B cell (primary cell): ENCODE measurements around the gene UNC13D. TPM values are rescaled to one million over a fixed set of nuclear protein-coding genes. Genes with fewer than 3 reads are reported as not detected.

Experiments used
- ATAC-seq: fragments of 200-7000 bp; cut with Tn5 transposase; one replicate; pipeline ENCODE4 v1.10.0; 2021; ENCODE audit warnings: low read depth, mild to moderate bottlenecking, moderate number of reproducible peaks, moderate library complexity
- CTCF ChIA-PET: fragments of 350-600 bp; sonication (Branson Sonifier 250); formaldehyde crosslinking; loops from one replicate; lab custom pipeline; 2021; ENCODE audit warnings: antibody characterized with exemption, inconsistent platforms; lab: Charles Lee
- POLR2A ChIA-PET: fragments of 350-600 bp; sonication (Branson Sonifier 250); formaldehyde crosslinking; loops from one replicate; lab custom pipeline; 2021; ENCODE audit warnings: antibody characterized with exemption; lab: Charles Lee
- DNase-seq: peaks from one replicate; pipeline ENCODE4 v3.0.0; 2013
- H2AFZ ChIP-seq: 2 replicates; pipeline ENCODE4 v1.6.1; 2012; ENCODE audit warnings: mild to moderate bottlenecking, low read depth, low read length; ENCODE audit not compliant: insufficient read depth, poor library complexity, severe bottlenecking
- H3K27ac ChIP-seq, 2 donors: 1 replicate in 1 of 2; 2 replicates in 1 of 2; pipeline ENCODE4 v1.5.1; 2012 to 2013; ENCODE audit warnings: low read length in 2 of 2, mild to moderate bottlenecking in 2 of 2, moderate library complexity in 1 of 2
- H3K27me3 ChIP-seq, 4 experiments: fragments of 200-600 bp in 1 of 4; sonication (generic) in 1 of 4; replicated peaks in 1 of 4; 1 replicate in 2 of 4; 2 replicates in 2 of 4; pipeline versions ENCODE4 v1.6.1 to v1.7.0; 2013 to 2016; ENCODE audit warnings: low read length in 3 of 4, mild to moderate bottlenecking in 2 of 4, mixed read lengths in 1 of 4, moderate library complexity in 1 of 4; ENCODE audit not compliant: insufficient read depth in 4 of 4, control insufficient read depth in 3 of 4; ENCODE audit errors: control extremely low read depth in 1 of 4
- H3K36me3 ChIP-seq, 2 experiments: replicated peaks in 1 of 2; 1 replicate in 1 of 2; 2 replicates in 1 of 2; pipeline versions ENCODE4 v1.6.1 to v1.7.1; 2013; ENCODE audit warnings: low read length in 1 of 2; ENCODE audit not compliant: insufficient read depth in 2 of 2, control insufficient read depth in 1 of 2; ENCODE audit errors: control extremely low read depth in 1 of 2, extremely low read depth in 1 of 2
- H3K4me1 ChIP-seq, 2 donors: fragments of 200-600 bp in 1 of 2; sonication (generic) in 1 of 2; 1 replicate in 1 of 2; 2 replicates in 1 of 2; pipeline versions ENCODE4 v1.5.1 to v1.6.1; 2013 to 2017; ENCODE audit warnings: low read length in 2 of 2; ENCODE audit not compliant: control insufficient read depth in 2 of 2, insufficient read depth in 2 of 2
- H3K4me2 ChIP-seq: replicated peaks from 2 replicates; pipeline ENCODE3; 2012; ENCODE audit warnings: mild to moderate bottlenecking, low read depth, low read length; ENCODE audit not compliant: poor library complexity, severe bottlenecking
- H3K4me3 ChIP-seq, 5 experiments: fragments of 200-600 bp in 1 of 5; sonication (generic) in 1 of 5; 1 replicate in 3 of 5; 2 replicates in 2 of 5; pipeline versions ENCODE4 v1.5.1 to v1.7.0; 2011 to 2016; ENCODE audit warnings: low read length in 4 of 5, mild to moderate bottlenecking in 4 of 5, low read depth in 2 of 5, control low read depth in 1 of 5, moderate library complexity in 1 of 5; ENCODE audit not compliant: insufficient read depth in 1 of 5; ENCODE audit errors: control extremely low read depth in 1 of 5, extremely low read depth in 1 of 5
- H3K79me2 ChIP-seq: fragments of 200-600 bp; sonication (generic); one replicate; pipeline ENCODE4 v1.6.0; 2016; ENCODE audit warnings: low read length; ENCODE audit not compliant: control insufficient read depth, insufficient read depth
- H3K9ac ChIP-seq: fragments of 200-600 bp; sonication (generic); 2 replicates; pipeline ENCODE4 v1.6.1; 2017; ENCODE audit warnings: mild to moderate bottlenecking, low read length, moderate library complexity
- H3K9me3 ChIP-seq, 3 donors: one replicate each; pipeline versions ENCODE4 v1.6.1 to v1.7.1; 2013; ENCODE audit warnings: low read length in 2 of 3; ENCODE audit not compliant: control insufficient read depth in 2 of 3, insufficient read depth in 1 of 3; ENCODE audit errors: control extremely low read depth in 1 of 3
- H4K20me1 ChIP-seq: 2 replicates; pipeline ENCODE4 v1.6.0; 2012; ENCODE audit warnings: mild to moderate bottlenecking, low read length; ENCODE audit not compliant: insufficient read depth, control insufficient read depth, poor library complexity, severe bottlenecking
- H3K27ac Mint-ChIP-seq: one replicate; pipeline ENCODE4 v1.8.0; 2021; ENCODE audit warnings: mixed read lengths
- H3K27me3 Mint-ChIP-seq: one replicate; pipeline ENCODE4 v1.8.0; 2021; ENCODE audit warnings: mixed read lengths
- H3K4me1 Mint-ChIP-seq: one replicate; pipeline ENCODE4 v1.8.0; 2021; ENCODE audit warnings: mixed read lengths
- H3K4me3 Mint-ChIP-seq: one replicate; pipeline ENCODE4 v1.8.0; 2021; ENCODE audit warnings: mixed read lengths
- H3K9me3 Mint-ChIP-seq: one replicate; pipeline ENCODE4 v1.8.0; 2022; ENCODE audit warnings: mixed read lengths; ENCODE audit not compliant: insufficient read depth
- EZH2 ChIP-seq: IDR thresholded peaks from 2 replicates; pipeline ENCODE4 v1.6.1; 2012; ENCODE audit warnings: borderline replicate concordance, low read depth, mild to moderate bottlenecking, moderate library complexity, low read length; ENCODE audit not compliant: insufficient read depth, poor library complexity, severe bottlenecking
- WGBS: methylation state at CpG from one replicate; pipeline ENCODE4 v1.1.5; 2013; ENCODE audit warnings: missing lambda C conversion rate; ENCODE audit not compliant: insufficient coverage; 5-methylcytosine and 5-hydroxymethylcytosine counted together
- intact Hi-C: fragments of 100-400 bp; cut with micrococcal nuclease; formaldehyde crosslinking; loops from one replicate; pipeline ENCODE4 v1.10.0; 2022
- polyA plus RNA-seq: library from polyadenylated mRNA; depleted of rRNA; stranded (reverse); fragments of >200 nt; gene quantifications from 2 replicates; pipeline ENCODE4 v1.2.3, GENCODE V29; 2012
- total RNA-seq, 2 donors: library from RNA; stranded (reverse); fragments of 120-200 nt in 1 of 2; gene quantifications; 1 replicate in 1 of 2; 2 replicates in 1 of 2; pipeline versions ENCODE4 v1.2.3 to v1.2.4, GENCODE V29; 2013 to 2022
- TF ChIP-seq, protein P1 (sequence below): fragments of 200-600 bp; IDR thresholded peaks from one replicate; pipeline ENCODE4 v1.8.0; 2022; ENCODE audit warnings: antibody characterized with exemption, mild to moderate bottlenecking

The UNC13D gene
- total and polyA plus RNA-seq, 2 donors (not counting 1 experiment from before 2014, with no cell fraction given): 101 to 107 TPM

DNA sequence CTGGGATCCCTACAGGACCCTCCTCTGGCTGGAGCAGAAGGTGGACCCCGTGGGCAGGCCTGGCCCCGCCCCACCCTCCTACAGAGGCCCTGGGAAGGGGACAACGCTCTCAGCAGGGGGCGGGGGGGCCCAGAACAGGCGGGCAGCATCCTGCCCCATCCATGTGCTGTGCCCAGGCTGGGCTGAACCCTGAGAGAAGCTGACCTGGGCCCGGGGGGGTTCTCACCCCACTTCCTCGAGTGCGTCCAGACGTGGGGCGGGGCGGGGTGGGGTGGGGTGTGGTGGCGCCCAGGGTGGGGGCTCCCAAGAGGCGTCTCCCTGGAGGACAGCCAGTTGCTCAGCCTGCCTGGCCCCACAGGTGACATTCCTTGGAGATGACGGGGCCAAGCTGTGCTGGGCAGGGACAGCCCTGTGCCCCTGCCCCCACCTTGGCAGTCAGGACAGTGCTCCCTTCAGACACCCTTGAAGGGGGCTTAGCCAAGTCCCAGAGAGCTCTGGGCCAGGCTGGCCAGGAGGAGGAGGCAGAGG is 390 bp upstream of the UNC13D start:
- POLR2A ChIA-PET: interaction anchor here (0.5 to 4.5 kb wide), 10 partner anchors 11 to 644 kb away, joined by 3 to 82 read pairs (median 8); partner anchors contain the start of genes MRPL38, TRIM65, UNK and WBP2
- Histone ChIP-seq H2AFZ (peak overlapping the region; percentile 95), H3K9me3 (no peaks in the 10 kb centered on the region), H3K4me3 (peak overlapping the region in 4 of 5 experiments; percentile 72 to 86 (median 78)), H3K36me3 (peaks cover 2 to 56% of the 10 kb centered on the region in 2 experiments), H3K9ac (peak overlapping the region; percentile 91), H4K20me1 (peaks cover 18% of the 10 kb centered on the region), H3K4me1 (peaks cover 17 to 43% of the 10 kb centered on the region in 2 donors), H3K79me2 (peaks cover 42% of the 10 kb centered on the region), H3K4me2 (peak overlapping the region; percentile 99), H3K27me3 (no peaks in the 10 kb centered on the region), H3K27ac (peak overlapping the region; percentile 92 to 93)
- WGBS: 8% methylated on average over 6 of the region's 14 CpGs
- H3K27ac Mint-ChIP-seq: peak overlapping the region; percentile 97
- no peaks in the 10 kb centered on the region for H3K27me3 Mint-ChIP-seq
- CTCF ChIA-PET: interaction anchor here (1.1 to 7.2 kb wide), 15 partner anchors 10 to 97 kb away, joined by 3 to 53 read pairs (median 6); partner anchors contain the start of genes TRIM47, TRIM65 and WBP2
- TF ChIP-seq, protein P1, sequence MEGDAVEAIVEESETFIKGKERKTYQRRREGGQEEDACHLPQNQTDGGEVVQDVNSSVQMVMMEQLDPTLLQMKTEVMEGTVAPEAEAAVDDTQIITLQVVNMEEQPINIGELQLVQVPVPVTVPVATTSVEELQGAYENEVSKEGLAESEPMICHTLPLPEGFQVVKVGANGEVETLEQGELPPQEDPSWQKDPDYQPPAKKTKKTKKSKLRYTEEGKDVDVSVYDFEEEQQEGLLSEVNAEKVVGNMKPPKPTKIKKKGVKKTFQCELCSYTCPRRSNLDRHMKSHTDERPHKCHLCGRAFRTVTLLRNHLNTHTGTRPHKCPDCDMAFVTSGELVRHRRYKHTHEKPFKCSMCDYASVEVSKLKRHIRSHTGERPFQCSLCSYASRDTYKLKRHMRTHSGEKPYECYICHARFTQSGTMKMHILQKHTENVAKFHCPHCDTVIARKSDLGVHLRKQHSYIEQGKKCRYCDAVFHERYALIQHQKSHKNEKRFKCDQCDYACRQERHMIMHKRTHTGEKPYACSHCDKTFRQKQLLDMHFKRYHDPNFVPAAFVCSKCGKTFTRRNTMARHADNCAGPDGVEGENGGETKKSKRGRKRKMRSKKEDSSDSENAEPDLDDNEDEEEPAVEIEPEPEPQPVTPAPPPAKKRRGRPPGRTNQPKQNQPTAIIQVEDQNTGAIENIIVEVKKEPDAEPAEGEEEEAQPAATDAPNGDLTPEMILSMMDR: no peak
- no peak for TF ChIP-seq EZH2
- intact Hi-C loops: loop anchor here (1.0 to 10.0 kb wide), 5 partner anchors 11 to 160 kb away; partner anchors contain the start of genes CDK3, TRIM47, TRIM65 and UNK
- peak overlapping the region; percentile 94 for H3K4me3 Mint-ChIP-seq
- H3K9me3 Mint-ChIP-seq: no peaks in the 10 kb centered on the region
- ATAC-seq (peak; percentile 3), DNase-seq (no peak)
- peaks cover 26% of the 10 kb centered on the region for H3K4me1 Mint-ChIP-seq
